NCI-H1436 treated with DMSO at 0.1 percent for 48 hours (cell line): ENCODE results near the gene LAMB4.

Experiments used
- DNase-seq: peaks from one replicate; lab custom pipeline; 2025; lab: John Stamatoyannopoulos, UW

Gene LAMB4

DNA sequence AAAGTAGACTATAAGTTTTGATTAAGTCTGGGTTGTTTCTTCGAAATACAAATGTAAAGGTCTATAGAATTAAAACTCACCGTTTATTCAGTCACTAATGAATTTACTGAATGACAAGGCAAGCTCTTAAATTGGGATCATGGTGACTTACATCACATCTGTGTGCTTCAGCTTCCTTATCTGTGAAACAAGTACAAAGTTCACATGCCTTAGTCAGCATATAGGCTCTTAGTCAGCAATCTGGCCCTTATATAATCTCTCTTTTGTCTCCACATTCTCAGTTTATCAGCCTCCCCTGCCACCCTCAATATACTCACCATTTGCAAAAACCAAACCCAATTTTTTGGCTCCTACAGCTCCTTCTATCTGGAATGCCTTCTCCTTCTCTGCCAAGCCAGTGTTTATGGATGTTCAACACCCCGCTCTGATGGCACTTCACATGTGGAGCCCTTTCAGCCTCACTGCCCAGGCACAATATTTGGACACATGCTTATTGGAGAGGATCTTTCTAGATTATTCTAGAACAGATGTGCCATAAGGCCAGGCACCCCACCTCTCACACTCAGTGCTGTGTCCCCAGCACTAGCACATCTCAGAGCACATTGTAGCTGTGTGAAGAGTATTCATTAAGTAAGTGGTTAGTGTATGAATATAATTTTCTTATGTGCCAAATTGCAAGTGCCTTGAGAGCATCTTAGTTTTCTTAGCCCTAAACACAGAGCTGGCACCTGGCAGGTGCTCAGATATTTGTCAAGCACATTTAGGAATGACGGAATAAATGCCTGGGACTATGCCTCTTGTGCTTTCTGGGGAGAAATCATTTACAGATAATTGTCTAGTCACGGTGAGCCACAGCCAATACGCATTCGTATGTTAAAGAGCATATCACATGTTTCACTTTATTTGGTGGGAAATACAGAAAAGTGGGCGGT, 117.4 kb downstream of the LAMB4 start:
- DNase-seq: no peak

- DNase-seq: no peak
Observed at GRCh38 chr7:108010377-108010776, 119.8 kb downstream of the LAMB4 start.

- no peak for DNase-seq
Observed at GRCh38 chr7:108009873-108010272, 120.3 kb downstream of the LAMB4 start.

GRCh38 chr7:108008827-108009226, 121.3 kb downstream of the LAMB4 start:
- no peak for DNase-seq

DNA sequence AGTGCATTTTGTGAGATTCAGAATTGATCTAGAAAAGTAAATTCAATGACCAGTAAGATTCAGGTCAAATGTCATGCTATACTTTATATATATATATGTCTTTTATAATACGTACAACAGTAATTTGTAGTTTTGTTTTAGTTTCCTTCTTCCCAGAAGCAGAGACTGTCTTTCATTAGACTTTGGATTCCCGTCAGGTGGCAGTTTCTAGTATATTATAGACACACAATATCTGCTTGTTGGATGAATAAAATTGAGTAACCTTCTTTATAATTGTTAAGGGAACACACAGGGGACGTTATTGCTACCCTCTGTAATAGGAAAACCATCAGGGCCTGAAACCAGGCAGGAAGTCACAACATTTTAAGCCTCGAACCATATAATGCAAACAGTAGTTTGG, 121.9 kb downstream of the LAMB4 start:
- no peak for DNase-seq

DNA sequence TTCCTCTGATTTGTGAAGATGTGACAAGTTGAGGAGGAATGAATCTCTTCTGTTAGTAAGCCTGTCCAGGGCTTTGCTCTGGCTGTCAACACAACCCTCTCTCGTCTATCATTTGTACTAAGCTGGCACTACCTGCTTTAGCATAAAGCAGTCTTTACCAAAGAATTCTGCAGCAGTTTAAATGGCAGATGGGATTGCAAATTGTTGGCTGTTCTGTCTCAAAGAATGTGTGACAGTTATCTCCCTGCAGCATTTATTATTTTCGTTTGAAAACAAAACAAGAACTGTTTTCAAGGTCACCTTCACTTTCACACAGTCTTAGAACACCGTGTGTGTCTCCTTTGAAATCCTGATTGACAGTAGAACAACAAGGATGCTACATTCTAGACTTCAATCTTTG, 122.4 kb downstream of the LAMB4 start:
- DNase-seq: no peak

GRCh38 chr7:108007261-108007660, 122.9 kb downstream of the LAMB4 start:
- DNase-seq: no peak

DNA sequence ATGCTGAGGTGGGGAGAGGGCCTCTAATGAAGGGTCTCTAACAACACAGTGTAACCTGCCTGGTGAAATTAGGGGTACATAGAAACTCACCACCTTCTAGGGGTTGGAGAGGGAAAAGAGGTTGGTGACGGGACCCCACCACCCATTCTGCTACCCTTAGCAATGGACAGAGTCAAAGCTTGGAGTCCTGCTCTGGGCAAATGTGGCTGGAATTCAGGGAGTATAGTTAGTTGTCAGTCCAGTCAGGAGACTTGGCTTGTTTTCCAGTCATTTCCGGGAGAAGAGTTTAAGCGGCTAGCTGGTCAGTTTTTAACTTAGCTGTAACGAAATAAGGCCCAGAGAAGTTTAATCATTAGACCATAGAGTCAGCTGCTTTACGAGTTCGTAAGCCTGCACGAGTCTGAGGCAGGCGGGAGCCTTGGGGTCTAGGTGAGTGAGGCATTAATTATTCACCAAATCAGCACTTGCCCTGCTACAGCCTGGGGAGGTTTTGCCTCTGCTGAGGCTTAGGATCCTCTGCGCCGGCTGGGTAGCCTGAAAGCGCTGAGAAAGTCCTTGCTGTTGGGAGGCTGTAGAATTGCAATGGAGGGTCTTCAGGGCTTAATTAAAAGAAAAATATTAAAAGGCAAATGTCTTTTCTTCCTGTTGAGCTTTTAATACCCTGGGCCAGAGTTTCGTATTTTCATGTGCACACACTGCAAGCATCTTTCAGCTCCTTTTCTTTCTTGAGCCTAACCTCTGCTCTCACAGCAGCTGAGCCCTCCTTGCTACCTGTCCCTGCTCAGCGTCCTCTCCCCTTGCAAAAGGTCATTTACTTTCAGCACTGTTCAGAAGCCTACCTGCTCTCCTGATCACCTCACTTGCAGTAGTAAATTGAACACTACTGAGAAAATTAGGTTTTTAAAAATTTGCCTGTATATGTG, 125.7 kb downstream of the LAMB4 start:
- no peak for DNase-seq

DNA sequence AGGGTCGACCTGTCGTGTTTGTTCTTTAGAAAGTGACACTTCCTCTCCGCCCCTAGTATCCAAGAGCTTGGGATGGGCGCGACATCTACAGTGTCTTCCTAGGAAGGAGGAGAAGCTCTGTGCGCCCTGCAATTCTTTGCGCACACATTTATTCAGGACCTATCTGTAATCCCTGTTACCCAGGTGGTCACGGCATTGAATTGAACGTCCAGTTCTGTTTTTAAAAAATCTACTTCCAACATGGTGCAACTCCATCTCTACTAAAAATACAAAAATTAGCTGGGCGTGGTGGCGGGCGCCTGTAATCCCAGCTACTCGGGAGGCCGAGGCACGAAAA, 126.6 kb downstream of the LAMB4 start:
- DNase-seq: no peak

DNA sequence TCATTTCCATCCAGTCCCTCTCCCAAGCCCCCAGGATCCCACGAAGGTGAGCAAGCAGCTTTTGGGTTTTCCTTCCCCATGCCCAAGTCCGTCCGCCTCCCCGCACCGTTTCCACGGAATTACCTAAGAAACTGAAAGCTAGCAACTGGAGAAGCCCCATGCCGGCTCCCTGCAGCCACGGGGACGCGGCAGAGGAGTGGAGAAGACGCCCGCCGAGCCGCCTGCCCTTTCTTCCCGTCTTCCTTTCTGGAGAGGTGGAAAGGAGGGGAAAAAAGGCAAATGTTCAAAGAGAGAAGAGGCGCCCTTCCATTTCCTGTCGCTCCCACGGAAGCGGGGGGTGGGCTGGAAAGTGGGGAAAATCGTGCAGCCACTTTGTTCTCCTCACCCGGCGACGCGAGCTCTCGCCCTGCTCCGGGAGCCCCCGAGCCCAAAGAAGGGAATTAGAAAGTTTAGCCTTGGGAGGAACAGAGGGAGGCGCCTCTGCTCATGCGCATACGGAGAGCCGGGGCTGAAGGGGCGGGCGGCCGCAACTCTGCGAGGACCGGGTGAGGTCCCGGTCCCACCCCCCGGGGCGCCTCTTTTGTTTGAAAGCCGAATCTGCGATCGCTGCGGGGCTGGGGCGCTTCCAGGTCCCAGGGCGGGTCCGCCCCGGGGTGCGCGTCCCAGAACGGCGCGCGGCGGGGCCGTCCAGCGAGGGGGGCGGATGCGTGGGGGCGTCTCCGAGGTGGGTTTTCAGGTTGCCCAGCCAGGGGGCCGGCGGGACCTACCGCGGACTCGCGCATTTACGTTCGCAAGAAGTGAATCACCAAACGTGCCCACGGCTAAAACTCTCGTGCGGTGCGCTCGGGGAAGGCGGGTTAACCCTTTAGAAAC, 127.2 kb downstream of the LAMB4 start, which contains the start of gene LAMB1:
Gene LAMB1 (minus strand): TSS at position 436 of the 873 bp plus-strand sequence. CDS start 276 bp downstream, at position 160.
- no peak for DNase-seq

GRCh38 chr7:108001764-108002725, 128.1 kb downstream of the LAMB4 start:
- no peak for DNase-seq

DNA sequence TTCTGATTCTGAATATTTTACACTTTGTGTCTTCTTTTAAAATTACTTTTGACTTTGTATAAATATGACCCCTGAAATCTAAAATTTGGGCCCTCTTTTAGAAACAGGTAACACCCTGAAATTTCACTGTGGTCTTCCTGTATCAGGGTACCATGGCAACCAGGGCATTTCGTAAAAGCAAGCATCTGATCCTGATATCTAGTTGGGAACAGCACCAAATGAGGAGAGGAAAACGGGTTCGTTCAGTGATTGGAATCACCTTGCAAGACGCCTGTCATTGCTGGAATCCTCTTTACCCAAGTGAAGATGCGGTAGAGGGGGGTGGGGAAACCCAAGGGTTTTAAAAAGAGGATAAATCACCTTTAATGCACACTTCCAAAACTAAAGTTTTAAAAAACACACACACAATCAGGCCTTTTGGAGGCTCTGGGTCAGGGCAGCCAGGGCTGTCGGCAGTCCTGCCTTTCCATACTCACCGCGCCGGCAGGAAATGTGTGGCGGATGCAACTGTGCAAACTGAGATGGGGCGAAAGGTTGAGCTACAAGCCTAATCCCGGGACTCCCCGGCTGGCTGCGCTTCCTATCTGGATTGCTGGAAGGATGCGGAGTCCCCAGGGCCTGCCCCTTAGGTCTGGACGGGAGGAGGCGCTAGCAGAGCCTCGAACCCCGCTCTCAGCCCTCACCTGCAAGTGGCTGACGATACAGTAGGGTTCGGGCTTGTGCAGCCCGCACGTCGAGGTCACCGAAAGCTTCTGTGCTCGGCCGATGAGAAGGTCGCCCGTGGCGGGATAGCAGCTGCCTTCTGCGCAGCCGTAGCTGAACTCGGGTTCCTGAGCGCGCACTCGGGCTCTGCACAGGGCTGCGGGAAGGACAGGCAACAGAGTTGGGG, 129.0 kb downstream of the LAMB4 start:
- no peak for DNase-seq

DNA sequence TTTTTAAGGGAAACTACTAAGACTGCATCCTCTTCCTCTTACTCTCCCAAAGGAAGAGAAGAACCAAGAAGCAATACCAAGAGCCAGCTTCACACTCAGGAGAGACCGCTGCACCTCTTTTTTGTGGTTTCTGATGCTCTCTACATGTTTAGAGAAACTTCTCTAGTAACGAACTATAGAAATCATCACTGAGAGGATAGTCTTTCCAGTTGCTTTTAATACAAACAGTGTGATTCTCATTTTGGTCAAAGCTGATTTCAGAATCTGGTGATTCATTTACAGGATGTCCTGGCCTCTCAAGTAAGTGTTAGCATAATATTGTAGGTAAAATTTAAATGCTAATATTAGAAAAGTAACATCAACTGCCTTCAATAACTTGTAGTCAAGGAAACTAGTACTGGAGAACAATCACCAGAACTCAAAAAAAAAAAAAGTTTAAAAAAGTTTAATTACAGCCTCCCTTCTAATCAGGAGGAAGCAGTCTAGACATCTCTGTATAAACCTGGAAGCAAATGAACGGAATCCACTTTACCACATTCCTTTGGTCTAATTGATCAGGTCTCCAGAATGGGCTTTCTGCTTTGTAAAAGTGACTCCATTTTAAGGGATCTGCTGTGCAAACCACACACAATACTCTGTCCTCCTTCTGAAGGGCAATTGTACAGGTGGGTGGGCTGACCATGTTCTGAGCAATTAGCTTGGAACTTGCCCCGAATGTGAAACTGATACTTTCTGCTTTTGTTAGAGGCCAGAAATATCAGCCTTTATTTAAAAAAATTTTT, 130.2 kb downstream of the LAMB4 start:
- DNase-seq: no peak

GRCh38 chr7:107998660-107999480, 131.3 kb downstream of the LAMB4 start:
- no peak for DNase-seq

DNA sequence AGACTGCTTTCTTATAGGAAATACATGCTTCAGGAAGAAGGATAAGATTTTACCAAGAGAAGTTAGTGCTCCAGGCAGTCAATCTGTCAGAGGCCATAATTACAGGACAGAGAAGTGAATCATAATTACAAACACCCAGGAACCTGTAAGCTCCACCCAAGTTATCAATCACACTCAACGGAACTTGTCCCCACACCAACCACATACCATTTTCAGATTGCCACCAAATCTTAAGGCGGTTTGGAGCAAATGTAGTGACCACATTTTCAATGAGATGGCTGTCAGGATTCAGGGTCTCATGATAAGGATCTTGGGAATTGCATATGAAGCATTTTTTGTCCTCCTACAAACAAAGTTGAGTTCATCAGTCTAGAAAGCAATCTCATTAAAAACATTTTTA, 132.0 kb downstream of the LAMB4 start:
- no peak for DNase-seq

DNA sequence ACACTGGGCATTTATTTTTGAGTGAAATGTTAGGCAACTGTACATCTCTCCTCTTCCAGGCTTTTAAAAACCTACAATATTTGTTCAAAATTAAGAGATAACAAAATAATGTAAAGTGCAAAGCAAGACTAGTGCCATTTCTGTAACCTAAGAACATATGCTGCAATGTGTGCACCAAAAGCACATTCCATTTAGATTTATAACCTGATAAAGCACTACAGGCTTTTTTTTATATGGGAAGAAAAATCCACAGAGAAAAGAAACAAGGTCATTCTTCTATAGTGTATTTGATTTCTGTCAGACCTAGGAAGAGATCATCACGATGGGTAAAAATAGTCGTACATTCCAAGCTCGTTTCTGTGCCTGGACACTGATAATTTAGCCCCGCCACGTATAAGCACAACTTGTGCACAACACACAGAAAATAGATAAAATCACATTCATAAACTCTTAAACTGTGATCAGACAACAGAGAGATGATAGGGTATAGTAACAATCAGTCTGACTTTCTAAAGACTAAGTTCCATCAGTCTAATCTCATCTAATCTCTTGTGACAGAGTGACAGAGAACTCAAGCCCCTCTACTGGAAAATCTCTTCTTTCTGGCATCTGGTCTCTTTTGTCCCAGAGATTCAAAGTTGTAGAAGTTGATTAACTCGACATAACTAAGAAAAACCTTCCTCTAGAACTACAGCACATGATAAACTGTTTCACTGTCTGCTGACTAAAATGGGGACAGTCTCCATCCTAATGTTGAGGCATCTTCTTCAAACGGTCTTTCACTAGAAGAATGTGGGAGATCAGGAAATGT, 133.9 kb downstream of the LAMB4 start:
- no peak for DNase-seq
